GM19023 (cell line): ENCODE data around the gene MYBPC3.
"Not testable (repeated sequence)": the region's sequence is repeated elsewhere in the genome, so short reads cannot be mapped to it uniquely, and the experiment has no call there.

ENCODE experiments used
- ATAC-seq: cut with Tn5 transposase; IDR thresholded peaks from one replicate; pipeline ENCODE4 v1.9.1; 2021; ENCODE audit warnings: mild to moderate bottlenecking, moderate library complexity; ENCODE audit not compliant: unreplicated experiment

Gene MYBPC3

GRCh38 chr11:47326198-47326597 is 26.3 kb downstream of the MYBPC3 start:
- no peak for ATAC-seq

GRCh38 chr11:47325271-47326041 is 27.0 kb downstream of the MYBPC3 start:
- no peak for ATAC-seq

GRCh38 chr11:47324520-47324919 is 28.0 kb downstream of the MYBPC3 start:
- no peak for ATAC-seq

- no peak for ATAC-seq
These were observed 34.3 kb downstream of the MYBPC3 start for GRCh38 chr11:47318166-47318565.

- no peak for ATAC-seq
These were observed 35.3 kb downstream of the MYBPC3 start for GRCh38 chr11:47317064-47317828.

- ATAC-seq: not testable (repeated sequence)
These were observed 36.0 kb downstream of the MYBPC3 start for GRCh38 chr11:47316501-47316900.

- ATAC-seq: no peak
These were observed 37.5 kb downstream of the MYBPC3 start for GRCh38 chr11:47314992-47315391.

- no peak for ATAC-seq
These were observed 44.3 kb downstream of the MYBPC3 start for GRCh38 chr11:47308050-47308823.

GRCh38 chr11:47306484-47306844 is 46.0 kb downstream of the MYBPC3 start:
- ATAC-seq: no peak

GRCh38 chr11:47305734-47306483 is 46.6 kb downstream of the MYBPC3 start:
- no peak for ATAC-seq

- no peak for ATAC-seq
These were observed 49.6 kb downstream of the MYBPC3 start for GRCh38 chr11:47302853-47303252.

GRCh38 chr11:47299078-47299477 is 53.4 kb downstream of the MYBPC3 start:
- ATAC-seq: no peak

- ATAC-seq: no peak
These were observed 56.5 kb downstream of the MYBPC3 start for GRCh38 chr11:47296045-47296444.

- ATAC-seq: no peak
These were observed 57.1 kb downstream of the MYBPC3 start for GRCh38 chr11:47295385-47295784.

GRCh38 chr11:47289856-47290255 is 62.6 kb downstream of the MYBPC3 start:
- ATAC-seq: no peak

- ATAC-seq: no peak
These were observed 64.4 kb downstream of the MYBPC3 start for GRCh38 chr11:47288066-47288465.

- no peak for ATAC-seq
These were observed 66.3 kb downstream of the MYBPC3 start for GRCh38 chr11:47285969-47286770.

- ATAC-seq: no peak
These were observed 68.4 kb downstream of the MYBPC3 start for GRCh38 chr11:47284151-47284550.

- ATAC-seq: no peak
These were observed 70.0 kb downstream of the MYBPC3 start for GRCh38 chr11:47282462-47282861.
